GM13977 (cell line): Measurements from ENCODE around the gene SERPINB12.

Source experiments
- DNase-seq: peaks from one replicate; pipeline ENCODE4 v3.0.0; 2012; ENCODE audit warnings: low spot score
- CTCF ChIP-seq: IDR thresholded peaks from 2 replicates; pipeline ENCODE4 v1.5.1; 2012; ENCODE audit warnings: mild to moderate bottlenecking, control low read depth; ENCODE audit not compliant: insufficient read depth; ENCODE audit errors: extremely low read depth, missing control alignments
- in situ Hi-C: fragments of 300-500 bp; cut with MboI; formaldehyde crosslinking; loops from one replicate; pipeline ENCODE4 v1.12.0; 2022; ENCODE audit warnings: low sequenced_read_pairs, low pct_unique_long_range_greater_than_20kb, mixed read lengths, inconsistent platforms; ENCODE audit not compliant: unreplicated experiment

SERPINB12 gene

GRCh38 chr18:63604791-63605567 lies 62.8 kb downstream of the SERPINB12 start:
- no peak for DNase-seq
- in situ Hi-C loops = no loop called here
- TF ChIP-seq CTCF = no peak

- DNase-seq = no peak
- no peak for TF ChIP-seq CTCF
- in situ Hi-C loops = no loop called here
Measured at GRCh38 chr18:63606526-63606925, 64.4 kb downstream of the SERPINB12 start.

- no peak for DNase-seq
- TF ChIP-seq CTCF = no peak
- in situ Hi-C loops = no loop called here
Measured at GRCh38 chr18:63613420-63613819, 71.3 kb downstream of the SERPINB12 start.

- peak; percentile 25 for DNase-seq
- in situ Hi-C loops = no loop called here
- TF ChIP-seq CTCF = no peak
Measured at GRCh38 chr18:63617049-63617914, 75.1 kb downstream of the SERPINB12 start.

- no peak for TF ChIP-seq CTCF
- in situ Hi-C loops = no loop called here
- peak; percentile 1 for DNase-seq
Measured at GRCh38 chr18:63617915-63618234, 75.7 kb downstream of the SERPINB12 start.
